MCF 10A (cell line): ENCODE results near the gene PRUNE2. TPM values are rescaled to one million over a fixed set of nuclear protein-coding genes. Genes with fewer than 3 reads are reported as not detected.

Experiments used
- BruUV-seq: library from RNA; stranded (reverse); fragments of 400-500 nt; replicated peaks from 2 replicates; lab custom pipeline; 2021; lab: Mats Ljungman, UMichigan
- CTCF ChIA-PET: fragments of 300-600 bp; sonication (Branson Sonifier 250); formaldehyde crosslinking; extraction: SDS; loops from one replicate; lab custom pipeline; 2021; ENCODE audit warnings: antibody characterized with exemption, inconsistent platforms; lab: Yijun Ruan, JAX
- POLR2A ChIA-PET: fragments of 300-600, 350-650 bp; sonication (Branson Sonifier 250); formaldehyde crosslinking; extraction: SDS; loops from one replicate; lab custom pipeline; 2020; ENCODE audit warnings: antibody characterized with exemption, inconsistent platforms; lab: Yijun Ruan, JAX
- DNase-seq: peaks from one replicate; pipeline ENCODE4 v3.0.0-alpha.2; 2018; ENCODE audit not compliant: unreplicated experiment
- H3K27ac Mint-ChIP-seq: one replicate; pipeline ENCODE4 v1.8.0; 2022; ENCODE audit warnings: mild to moderate bottlenecking, low read depth, mixed read lengths; ENCODE audit not compliant: unreplicated experiment
- H3K27me3 Mint-ChIP-seq: one replicate; pipeline ENCODE4 v1.8.0; 2022; ENCODE audit warnings: mixed read lengths; ENCODE audit not compliant: insufficient read depth, unreplicated experiment
- H3K36me3 Mint-ChIP-seq: one replicate; pipeline ENCODE4 v1.8.0; 2022; ENCODE audit warnings: mild to moderate bottlenecking, moderate library complexity, mixed read lengths; ENCODE audit not compliant: insufficient read depth, unreplicated experiment
- H3K4me1 Mint-ChIP-seq: one replicate; pipeline ENCODE4 v1.8.0; 2022; ENCODE audit warnings: mixed read lengths; ENCODE audit not compliant: insufficient read depth, unreplicated experiment
- H3K4me3 Mint-ChIP-seq: one replicate; pipeline ENCODE4 v1.8.0; 2022; ENCODE audit warnings: mild to moderate bottlenecking, moderate library complexity, mixed read lengths; ENCODE audit not compliant: unreplicated experiment
- H3K9me3 Mint-ChIP-seq: one replicate; pipeline ENCODE4 v1.8.0; 2022; ENCODE audit warnings: mixed read lengths; ENCODE audit not compliant: unreplicated experiment
- intact Hi-C: fragments of 100-400 bp; cut with micrococcal nuclease; formaldehyde crosslinking; loops from 2 replicates; pipeline ENCODE4 v1.14.1; 2022
- total RNA-seq: library from RNA; stranded (reverse); gene quantifications from 2 replicates; pipeline ENCODE4 v1.2.3, GENCODE V29; 2022
- TF ChIP-seq, protein P1 (sequence below): fragments of 200-600 bp; IDR thresholded peaks from one replicate; pipeline ENCODE4 v1.8.0; 2022; ENCODE audit warnings: antibody characterized with exemption, mild to moderate bottlenecking; ENCODE audit not compliant: unreplicated experiment

PRUNE2 gene
- total RNA-seq, 1 experiment from 2014 or later, result 0.63 TPM

DNA sequence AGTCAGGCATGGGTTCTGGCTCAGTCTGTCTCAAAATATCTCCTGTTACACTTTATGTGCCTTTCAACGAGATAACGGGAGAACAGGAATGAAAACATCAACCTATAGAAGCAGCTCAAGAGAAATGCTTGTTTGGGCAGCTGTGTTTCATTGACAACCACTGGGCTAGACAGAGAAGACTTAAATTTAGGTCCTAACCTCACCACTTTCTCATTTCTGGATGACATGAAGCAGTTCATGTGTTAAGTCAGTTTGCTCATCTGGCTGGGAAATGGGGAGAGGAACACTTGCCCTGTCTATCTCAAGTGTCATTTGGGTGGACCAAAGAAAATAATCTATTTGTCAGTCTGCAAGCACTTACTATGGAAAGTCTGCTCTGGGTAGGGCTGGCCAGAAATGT lies 208.4 kb downstream of the PRUNE2 start:
- intact Hi-C loops, result no loop called here
- Mint-ChIP-seq H3K27ac (no peak overlapping the region), H3K4me1 (peaks cover 8% of the 10 kb centered on the region), H3K9me3 (no peaks in the 10 kb centered on the region), H3K27me3 (peaks cover 11% of the 10 kb centered on the region), H3K4me3 (no peak overlapping the region), H3K36me3 (no peaks in the 10 kb centered on the region)
- BruUV-seq, result no TSS peak
- ChIA-PET CTCF (interaction anchor here (1.5 kb wide), 1 partner anchor 31 kb away, joined by 3 read pairs; no protein-coding TSS in a partner anchor), POLR2A (no interaction called here)
- DNase-seq, result no peak
- TF ChIP-seq, protein P1, sequence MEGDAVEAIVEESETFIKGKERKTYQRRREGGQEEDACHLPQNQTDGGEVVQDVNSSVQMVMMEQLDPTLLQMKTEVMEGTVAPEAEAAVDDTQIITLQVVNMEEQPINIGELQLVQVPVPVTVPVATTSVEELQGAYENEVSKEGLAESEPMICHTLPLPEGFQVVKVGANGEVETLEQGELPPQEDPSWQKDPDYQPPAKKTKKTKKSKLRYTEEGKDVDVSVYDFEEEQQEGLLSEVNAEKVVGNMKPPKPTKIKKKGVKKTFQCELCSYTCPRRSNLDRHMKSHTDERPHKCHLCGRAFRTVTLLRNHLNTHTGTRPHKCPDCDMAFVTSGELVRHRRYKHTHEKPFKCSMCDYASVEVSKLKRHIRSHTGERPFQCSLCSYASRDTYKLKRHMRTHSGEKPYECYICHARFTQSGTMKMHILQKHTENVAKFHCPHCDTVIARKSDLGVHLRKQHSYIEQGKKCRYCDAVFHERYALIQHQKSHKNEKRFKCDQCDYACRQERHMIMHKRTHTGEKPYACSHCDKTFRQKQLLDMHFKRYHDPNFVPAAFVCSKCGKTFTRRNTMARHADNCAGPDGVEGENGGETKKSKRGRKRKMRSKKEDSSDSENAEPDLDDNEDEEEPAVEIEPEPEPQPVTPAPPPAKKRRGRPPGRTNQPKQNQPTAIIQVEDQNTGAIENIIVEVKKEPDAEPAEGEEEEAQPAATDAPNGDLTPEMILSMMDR, result no peak

DNA sequence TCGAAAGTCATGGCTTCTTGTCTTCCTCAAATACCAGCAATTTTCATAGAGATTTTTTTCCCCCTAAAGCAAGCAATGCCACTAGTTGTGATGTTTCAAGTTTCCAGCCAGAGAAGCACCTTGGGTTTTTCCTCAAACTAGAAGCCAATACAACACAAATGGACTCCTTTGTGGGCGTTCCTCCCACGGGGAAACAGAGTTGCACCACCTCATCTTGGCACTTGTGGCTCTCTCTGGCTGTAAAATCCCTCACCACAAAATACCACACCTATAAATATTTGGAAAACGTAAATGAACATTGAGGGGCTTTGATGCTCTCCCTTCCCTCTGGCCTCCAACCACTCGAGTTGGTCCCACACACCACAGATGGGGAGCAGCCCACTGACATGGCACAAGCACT lies 208.8 kb downstream of the PRUNE2 start:
- H3K4me3 Mint-ChIP-seq, result no peak overlapping the region

DNA sequence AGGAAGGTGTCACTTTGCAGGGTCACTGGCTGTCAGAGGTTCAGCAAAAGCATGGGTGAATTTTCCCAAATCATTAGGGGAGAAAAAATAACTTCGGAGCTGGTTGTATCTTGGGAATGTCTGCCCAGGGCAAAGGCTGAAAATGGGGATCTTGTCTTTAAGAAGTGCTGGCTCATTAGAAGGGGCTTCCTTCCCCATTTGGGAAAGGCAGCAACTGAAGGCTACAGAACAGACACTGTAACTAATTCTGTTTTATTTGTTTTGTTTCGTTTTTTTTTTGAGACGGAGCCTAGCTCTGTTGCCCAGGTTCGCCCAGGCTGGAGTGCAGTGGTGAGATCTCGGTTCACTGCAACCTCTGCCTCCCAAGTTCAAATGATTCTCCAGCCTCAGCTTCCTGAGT lies 212.0 kb downstream of the PRUNE2 start:
- Mint-ChIP-seq H3K4me1 (peaks cover 7% of the 10 kb centered on the region), H3K9me3 (no peaks in the 10 kb centered on the region), H3K27ac (no peak overlapping the region), H3K4me3 (no peak overlapping the region), H3K36me3 (no peaks in the 10 kb centered on the region), H3K27me3 (peaks cover 11% of the 10 kb centered on the region)
- TF ChIP-seq, protein P1, result no peak
- no peak for DNase-seq
- intact Hi-C loops, result no loop called here
- ChIA-PET CTCF (interaction anchor here (0.6 to 12.3 kb wide), 5 partner anchors 10 to 1466 kb away, joined by 3 to 144 read pairs (median 5); no protein-coding TSS in a partner anchor), POLR2A (no interaction called here)
- no TSS peak for BruUV-seq

More for the DNA sequence above, 208.8 kb downstream of the PRUNE2 start:
- TF ChIP-seq, protein P1, result no peak
- Mint-ChIP-seq H3K27me3 (peaks cover 11% of the 10 kb centered on the region), H3K4me1 (peaks cover 9% of the 10 kb centered on the region), H3K27ac (no peak overlapping the region), H3K9me3 (no peaks in the 10 kb centered on the region), H3K36me3 (no peaks in the 10 kb centered on the region)
- DNase-seq, result no peak
- CTCF ChIA-PET, result no interaction called here
- intact Hi-C loops, result no loop called here
- BruUV-seq, result no TSS peak
- POLR2A ChIA-PET, result no interaction called here

DNA sequence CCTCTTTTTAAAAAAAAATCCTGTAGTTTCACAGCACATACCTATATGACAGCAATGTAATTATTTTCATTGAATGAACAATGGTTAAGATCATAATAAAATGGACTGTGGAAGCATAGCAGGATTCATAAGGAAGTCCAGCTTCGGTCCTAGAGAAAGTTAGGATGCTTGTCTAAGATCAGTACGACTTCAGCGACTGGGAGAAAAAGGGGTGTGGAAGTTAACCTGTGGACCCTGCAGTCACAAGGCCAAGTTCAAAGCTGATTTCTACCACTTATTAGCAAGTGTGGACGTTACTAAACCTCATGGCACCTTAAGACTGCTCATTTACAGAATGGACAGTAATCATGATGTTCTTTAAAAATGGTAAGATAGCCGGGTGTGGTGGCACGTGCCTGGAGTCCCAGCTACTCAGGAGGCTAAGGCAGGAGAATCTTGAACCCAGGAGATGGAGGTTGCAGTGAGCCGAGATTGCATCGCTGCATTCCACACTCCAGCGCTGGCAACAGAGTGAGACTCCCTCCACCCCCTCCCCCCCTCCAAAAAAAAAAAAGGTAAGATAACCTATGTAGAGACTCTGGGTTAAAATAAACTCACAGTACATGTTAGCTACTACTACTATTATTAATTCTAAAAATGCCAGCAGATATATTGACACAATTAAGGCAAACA lies 213.3 kb downstream of the PRUNE2 start:
- peaks cover 4% of the 10 kb centered on the region for H3K27me3 Mint-ChIP-seq
- H3K9me3 Mint-ChIP-seq, result no peaks in the 10 kb centered on the region
- peaks cover 20% of the 10 kb centered on the region for H3K4me1 Mint-ChIP-seq
- no peaks in the 10 kb centered on the region for H3K36me3 Mint-ChIP-seq
- no peak for DNase-seq
- intact Hi-C loops, result no loop called here
- CTCF ChIA-PET, result interaction anchor here (0.6 to 12.3 kb wide), 7 partner anchors 11 to 451 kb away, joined by 3 to 144 read pairs (median 5); no protein-coding TSS in a partner anchor
- no peak overlapping the region for H3K4me3 Mint-ChIP-seq
- TF ChIP-seq, protein P1, result no peak
- BruUV-seq, result no TSS peak
- POLR2A ChIA-PET, result interaction anchor here (0.9 kb wide), 1 partner anchor 11 kb away, joined by 3 read pairs; no protein-coding TSS in a partner anchor
- H3K27ac Mint-ChIP-seq, result no peak overlapping the region
